A549 (cell line): ENCODE measurements around the gene ARHGEF28. TPM values are rescaled to one million over a fixed set of nuclear protein-coding genes. Genes with fewer than 3 reads are reported as not detected.

ENCODE experiments used
- ATAC-seq, 2 experiments: fragments of 200-7000 bp in 1 of 2; fragments of >200 bp in 1 of 2; cut with Nextera tagmentation in 1 of 2; cut with Tn5 transposase in 1 of 2; 3 replicates each; pipeline versions ENCODE4 v1.8.0 to v1.9.1; 2018 to 2020; ENCODE audit warnings: mild to moderate bottlenecking in 1 of 2, moderate library complexity in 1 of 2
- CTCF ChIA-PET: fragments of 300-600 bp; sonication (Branson Sonifier 250); formaldehyde crosslinking; extraction: SDS; loops from one replicate; lab custom pipeline; 2021; ENCODE audit warnings: antibody characterized with exemption, inconsistent platforms; lab: Yijun Ruan, JAX
- POLR2A ChIA-PET: fragments of 350-600 bp; formaldehyde crosslinking; extraction: SDS; loops from one replicate; lab custom pipeline; 2021; ENCODE audit warnings: antibody characterized with exemption, inconsistent platforms; lab: Yijun Ruan, JAX
- DNase-seq, 2 experiments: peaks; one replicate each; pipeline versions ENCODE4 v3.0.0 to v3.0.0-alpha.2; 2011 to 2016; ENCODE audit warnings: low read depth in 1 of 2, low spot score in 1 of 2
- FAIRE-seq: peaks from 2 replicates; lab custom pipeline; 2011; peaks lifted over from hg19 to GRCh38; lab: Jason Lieb, UNC
- H3K27ac ChIP-seq, 2 experiments: fragments of >200 bp; sonication (Bioruptor Twin); formaldehyde crosslinking; 3 replicates each; pipeline ENCODE4 v1.5.1; 2016 to 2017
- H3K4me1 ChIP-seq: fragments of >200 bp; sonication (Bioruptor Twin); formaldehyde crosslinking; 3 replicates; pipeline ENCODE4 v1.6.1; 2016
- H3K4me2 ChIP-seq: fragments of >200 bp; sonication (Bioruptor Twin); formaldehyde crosslinking; 3 replicates; pipeline ENCODE4 v1.6.1; 2016
- H3K4me3 ChIP-seq: fragments of >200 bp; sonication (Bioruptor Twin); formaldehyde crosslinking; 3 replicates; pipeline ENCODE4 v1.5.1; 2016
- H3K9me3 ChIP-seq: fragments of >200 bp; sonication (Bioruptor Twin); formaldehyde crosslinking; 3 replicates; pipeline ENCODE4 v1.6.1; 2016
- BHLHE40 ChIP-seq: IDR thresholded peaks from 2 replicates; pipeline ENCODE4 v1.6.1; 2012; ENCODE audit warnings: low read depth, low read length, inconsistent platforms
- CEBPB ChIP-seq, 2 experiments: fragments of >200 bp in 1 of 2; sonication (Bioruptor Twin) in 1 of 2; formaldehyde crosslinking in 1 of 2; IDR thresholded peaks; 2 replicates each; pipeline ENCODE4 v1.6.1; 2012 to 2016
- E2F6 ChIP-seq: IDR thresholded peaks from 2 replicates; pipeline ENCODE4 v1.6.1; 2012; ENCODE audit warnings: low read depth, borderline replicate concordance
- EHF ChIP-seq: fragments of 250-450 bp; sonication (Bioruptor Pico); IDR thresholded peaks from 2 replicates; pipeline ENCODE4 v1.5.0; 2020; ENCODE audit warnings: mild to moderate bottlenecking
- EP300 ChIP-seq, 2 experiments: fragments of >200 bp; sonication (Bioruptor Twin); formaldehyde crosslinking; IDR thresholded peaks; 2 replicates in 1 of 2; 3 replicates in 1 of 2; pipeline ENCODE4 v1.6.1; 2016 to 2017
- FOSL2 ChIP-seq, 2 experiments: fragments of 450-650 bp in 1 of 2; fragments of >200 bp in 1 of 2; sonication (Bioruptor Twin) in 1 of 2; formaldehyde crosslinking; IDR thresholded peaks; 2 replicates each; pipeline versions ENCODE4 v1.5.0 to v1.6.1; 2016 to 2020; ENCODE audit warnings: mild to moderate bottlenecking in 1 of 2, moderate library complexity in 1 of 2
- FOXS1 ChIP-seq: fragments of 250-450 bp; sonication (Bioruptor Pico); IDR thresholded peaks from 2 replicates; pipeline ENCODE4 v1.5.0; 2020; ENCODE audit warnings: mild to moderate bottlenecking, moderate library complexity
- HMGXB4 ChIP-seq: fragments of 250-450 bp; sonication (Bioruptor Pico); IDR thresholded peaks from 2 replicates; pipeline ENCODE4 v1.5.0; 2021; ENCODE audit warnings: mild to moderate bottlenecking, moderate library complexity, borderline replicate concordance
- KDM1A ChIP-seq: fragments of 200-600 bp; sonication (generic); IDR thresholded peaks from 2 replicates; pipeline ENCODE4 v1.6.1; 2016; ENCODE audit warnings: low read depth, mild to moderate bottlenecking
- MAZ ChIP-seq: fragments of 150-350 bp; IDR thresholded peaks from 2 replicates; pipeline ENCODE4 v1.6.1; 2014; ENCODE audit warnings: antibody characterized with exemption, low read depth, low read length, borderline replicate concordance
- MYC ChIP-seq: IDR thresholded peaks from 2 replicates; pipeline ENCODE4 v1.6.1; 2012; ENCODE audit warnings: mild to moderate bottlenecking, inconsistent platforms, low read length, improper control_type of control experiment, borderline replicate concordance
- RCOR1 ChIP-seq: fragments of 150-350 bp; IDR thresholded peaks from 2 replicates; pipeline ENCODE4 v1.6.1; 2014; ENCODE audit warnings: antibody characterized with exemption, low read length, low read depth
- RFX5 ChIP-seq: fragments of 450-650 bp; IDR thresholded peaks from 2 replicates; pipeline ENCODE4 v1.7.1; 2014; ENCODE audit warnings: antibody characterized with exemption, mild to moderate bottlenecking, moderate library complexity
- RNF2 ChIP-seq: fragments of 200-600 bp; sonication (generic); IDR thresholded peaks from 2 replicates; pipeline ENCODE4 v1.6.1; 2016; ENCODE audit warnings: low read depth, mild to moderate bottlenecking, antibody characterized with exemption, moderate library complexity, borderline replicate concordance
- SREBF2 ChIP-seq: fragments of 450-650 bp; IDR thresholded peaks from 2 replicates; pipeline ENCODE4 v1.6.1; 2014; ENCODE audit warnings: mild to moderate bottlenecking, moderate library complexity
- USF2 ChIP-seq: fragments of 450-650 bp; IDR thresholded peaks from 2 replicates; pipeline ENCODE4 v1.6.1; 2014; ENCODE audit warnings: antibody characterized with exemption
- ZFP36 ChIP-seq: fragments of 450-650 bp; IDR thresholded peaks from 2 replicates; pipeline ENCODE4 v1.6.1; 2014; ENCODE audit warnings: borderline replicate concordance; ENCODE audit not compliant: partially characterized antibody
- ZNF302 ChIP-seq: fragments of 250-450 bp; sonication (Bioruptor Pico); IDR thresholded peaks from 2 replicates; pipeline ENCODE4 v1.9.0; 2021; ENCODE audit warnings: inconsistent platforms, mild to moderate bottlenecking, moderate library complexity
- WGBS: methylation state at CpG from one replicate; pipeline ENCODE4 v1.1.6; 2017; ENCODE audit errors: missing lambda C conversion rate; 5-methylcytosine and 5-hydroxymethylcytosine counted together
- polyA plus RNA-seq, 4 experiments: library from polyadenylated mRNA; depleted of rRNA in 3 of 4; stranded (reverse); fragments of >200 nt; fragmentation: RNase III in 1 of 4; extraction: RNeasy Plus Mini Kit Qiagen cat#74134 plus additional on column Dnase treatment in 1 of 4; gene quantifications; 2 replicates in 3 of 4; 3 replicates in 1 of 4; pipeline ENCODE4 v1.2.3, GENCODE V29; 2011 to 2017

Gene ARHGEF28
- polyA plus RNA-seq, 2 of the 4 experiments (the other 2 are of a cell fraction): 17.0 to 22.3 TPM

GRCh38 chr5:73770172-73771025 lies 144.4 kb downstream of the ARHGEF28 start:
- H3K9me3 ChIP-seq: peaks cover 31% of the 10 kb centered on the region
- no peak overlapping the region for H3K4me3 ChIP-seq
- DNase-seq (no peak), ATAC-seq (peak; percentile 30 to 55; a peak in 4 of 6 replicates), FAIRE-seq (no peak)
- peaks cover 33% of the 10 kb centered on the region for H3K4me1 ChIP-seq
- 28% methylated on average over 6 of the region's 6 CpGs for WGBS
- H3K27ac ChIP-seq: peak overlapping the region; percentile 67 to 71
- POLR2A ChIA-PET: no interaction called here
- TF ChIP-seq EP300 (IDR thresholded peaks at IDR 0.05) (peak in 1 of 2 experiments; percentile 36; a peak in 1 of 5 replicates), RCOR1 (no peak)
- TF ChIP-seq, all 56 proteins: peak for 1
- CTCF ChIA-PET: interaction anchor here (0.7 to 1.2 kb wide), 4 partner anchors 13 to 179 kb away, joined by 3 to 4 read pairs (median 4); partner anchors contain the start of gene ARHGEF28
- H3K4me2 ChIP-seq: peak overlapping the region; percentile 64

- Histone ChIP-seq H3K9me3 (no peaks in the 10 kb centered on the region), H3K4me1 (peaks cover 21% of the 10 kb centered on the region), H3K4me2 (no peak overlapping the region), H3K27ac (no peak overlapping the region), H3K4me3 (no peak overlapping the region)
- FAIRE-seq (peak; percentile 54), ATAC-seq (no peak), DNase-seq (no peak)
- WGBS: 81% methylated on average over 3 of the region's 3 CpGs
- TF ChIP-seq FOXS1 (CRISPR knock-in tag) (no peak), CEBPB (IDR thresholded peaks at IDR 0.05) (no peak), EP300 (IDR thresholded peaks at IDR 0.05) (no peak), KDM1A (no peak), E2F6 (no peak), EHF (CRISPR knock-in tag) (no peak), HMGXB4 (no peak)
- ChIA-PET CTCF (interaction anchor here (1.5 to 1.7 kb wide), 2 partner anchors 18 to 184 kb away, joined by 4 read pairs; no protein-coding TSS in a partner anchor), POLR2A (no interaction called here)
Measured at GRCh38 chr5:73774924-73775323, 148.9 kb downstream of the ARHGEF28 start.

GRCh38 chr5:73776405-73776804 lies 150.4 kb downstream of the ARHGEF28 start:
- no peaks in the 10 kb centered on the region for H3K9me3 ChIP-seq
- DNase-seq: no peak
- WGBS: 92% methylated on average over 5 of the region's 5 CpGs
- H3K4me2 ChIP-seq: no peak overlapping the region
- CTCF ChIA-PET: no interaction called here
- ATAC-seq: no peak
- no peak for TF ChIP-seq USF2
- no peak for TF ChIP-seq RFX5
- no peak for TF ChIP-seq SREBF2
- TF ChIP-seq MAZ: no peak
- H3K4me3 ChIP-seq: no peak overlapping the region
- peaks cover 6% of the 10 kb centered on the region for H3K4me1 ChIP-seq
- H3K27ac ChIP-seq: no peak overlapping the region
- FAIRE-seq: no peak
- POLR2A ChIA-PET: no interaction called here

- H3K27ac ChIP-seq: no peak overlapping the region
- FAIRE-seq (peak; percentile 32), DNase-seq (no peak), ATAC-seq (no peak)
- TF ChIP-seq HMGXB4 (no peak), SREBF2 (no peak), FOSL2 (IDR thresholded peaks at IDR 0.05) (no peak), FOSL2 (CRISPR knock-in tag; IDR thresholded peaks at IDR 0.05) (no peak), MYC (no peak), RNF2 (no peak), FOXS1 (CRISPR knock-in tag) (no peak), BHLHE40 (no peak), ZNF302 (CRISPR knock-in tag) (no peak), ZFP36 (no peak)
- 87% methylated on average over 2 of the region's 2 CpGs for WGBS
- H3K4me1 ChIP-seq: no peaks in the 10 kb centered on the region
- H3K4me3 ChIP-seq: no peak overlapping the region
- H3K9me3 ChIP-seq: no peaks in the 10 kb centered on the region
- ChIA-PET CTCF (interaction anchor here (0.7 to 8.4 kb wide), 2 partner anchors 17 to 78 kb away, joined by 3 to 105 read pairs; no protein-coding TSS in a partner anchor), POLR2A (no interaction called here)
- no peak overlapping the region for H3K4me2 ChIP-seq
Measured at GRCh38 chr5:73777192-73777591, 151.2 kb downstream of the ARHGEF28 start.
